Mesodermal cell (in vitro differentiated cells): Measurements from ENCODE around the gene CISH.
A peak's percentile ranks its signal among the peaks of the same experiment; 100 is the strongest.

ENCODE experiments used
- H3K27ac ChIP-seq: 2 replicates; pipeline ENCODE4 v1.7.0; 2013; ENCODE audit warnings: mild to moderate bottlenecking, low read depth, low read length, moderate library complexity; ENCODE audit not compliant: severe bottlenecking
- H3K36me3 ChIP-seq: 2 replicates; pipeline ENCODE4 v1.7.1; 2013; ENCODE audit warnings: mild to moderate bottlenecking, low read length, moderate library complexity; ENCODE audit not compliant: control insufficient read depth, insufficient read depth
- H3K4me1 ChIP-seq: one replicate; pipeline ENCODE4 v1.7.1; 2013; ENCODE audit warnings: mild to moderate bottlenecking, low read length; ENCODE audit not compliant: insufficient read depth, control insufficient read depth, poor library complexity, severe bottlenecking
- H3K4me3 ChIP-seq: 2 replicates; pipeline ENCODE4 v1.7.0; 2013; ENCODE audit warnings: low read length, control low read depth, mild to moderate bottlenecking; ENCODE audit not compliant: insufficient read depth, poor library complexity, severe bottlenecking; ENCODE audit errors: extremely low read depth
- H3K9me3 ChIP-seq: 2 replicates; pipeline ENCODE4 v1.7.1; 2013; ENCODE audit warnings: mild to moderate bottlenecking, low read length, moderate library complexity; ENCODE audit not compliant: control insufficient read depth
- WGBS, 2 experiments: methylation state at CpG; one replicate each; pipeline ENCODE4 v1.1.5; 2013; ENCODE audit warnings: missing lambda C conversion rate in 2 of 2; ENCODE audit not compliant: insufficient coverage in 2 of 2; 5-methylcytosine and 5-hydroxymethylcytosine counted together

CISH gene

GRCh38 chr3:50623840-50624474 lies 12.4 kb upstream of the CISH start:
- H3K4me3 ChIP-seq: no peak overlapping the region
- H3K4me1 ChIP-seq: peaks cover 19% of the 10 kb centered on the region
- 92 to 95% methylated on average over 6 of the region's 6 CpGs for WGBS, 2 experiments
- H3K36me3 ChIP-seq: no peaks in the 10 kb centered on the region
- no peaks in the 10 kb centered on the region for H3K9me3 ChIP-seq
- no peak overlapping the region for H3K27ac ChIP-seq

DNA sequence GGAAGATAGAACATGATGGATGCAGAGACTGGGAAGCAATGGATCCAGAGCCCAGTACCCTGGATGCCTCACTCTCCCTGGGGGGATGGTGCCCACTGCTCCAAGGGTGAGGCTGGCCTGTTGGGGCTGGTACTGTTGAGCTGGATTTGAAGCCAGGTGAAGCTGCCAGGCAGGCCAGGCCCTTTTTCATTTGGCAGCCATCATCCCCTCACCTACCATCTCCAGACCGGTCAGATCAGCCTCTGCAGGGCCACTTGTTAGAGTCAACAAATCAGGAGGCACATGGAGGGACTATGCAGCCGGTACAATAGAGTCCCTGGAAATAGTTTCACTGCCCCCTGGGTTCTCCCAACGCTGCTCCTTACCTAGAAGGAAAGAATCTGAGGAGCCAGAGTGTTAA lies 11.3 kb upstream of the CISH start:
- Histone ChIP-seq H3K4me3 (no peak overlapping the region), H3K27ac (no peak overlapping the region), H3K36me3 (no peaks in the 10 kb centered on the region), H3K4me1 (peaks cover 16% of the 10 kb centered on the region), H3K9me3 (no peaks in the 10 kb centered on the region)
- 67 to 83% methylated on average over 2 to 3 of the region's 3 CpGs for WGBS, 2 experiments

- 90 to 100% methylated on average over 1 to 2 of the region's 4 CpGs for WGBS, 2 experiments
- no peak overlapping the region for H3K4me3 ChIP-seq
- H3K27ac ChIP-seq: no peak overlapping the region
- H3K9me3 ChIP-seq: no peaks in the 10 kb centered on the region
- H3K4me1 ChIP-seq: peaks cover 13% of the 10 kb centered on the region
- H3K36me3 ChIP-seq: no peaks in the 10 kb centered on the region
Observed at GRCh38 chr3:50620820-50621219, 9.2 kb upstream of the CISH start.

DNA sequence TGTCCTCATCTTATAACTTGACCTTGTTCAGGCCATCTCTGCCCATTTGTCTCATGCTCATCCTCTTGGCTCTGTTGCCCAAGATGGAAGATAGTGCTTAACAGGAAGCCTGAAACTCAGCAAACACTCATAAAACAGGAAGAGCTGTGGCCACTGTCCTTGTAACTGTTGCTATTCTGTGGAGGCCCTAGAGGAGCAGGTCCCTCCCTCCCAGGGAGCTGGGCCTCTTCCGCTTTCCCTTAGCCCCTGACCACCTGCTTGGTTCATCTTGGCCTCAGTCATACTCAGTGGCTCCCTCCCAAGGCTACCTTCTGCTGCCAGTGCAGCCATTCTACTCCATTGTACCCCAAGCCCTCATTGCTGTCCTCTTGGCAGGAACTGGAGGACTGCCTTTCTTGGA lies 8.8 kb upstream of the CISH start:
- WGBS, 2 experiments: 83 to 100% methylated on average over 1 of the region's 1 CpG
- H3K4me3 ChIP-seq: no peak overlapping the region
- H3K4me1 ChIP-seq: peaks cover 11% of the 10 kb centered on the region
- no peak overlapping the region for H3K27ac ChIP-seq
- H3K9me3 ChIP-seq: no peaks in the 10 kb centered on the region
- H3K36me3 ChIP-seq: no peaks in the 10 kb centered on the region

- H3K4me3 ChIP-seq: peak overlapping the region; percentile 62
- no peaks in the 10 kb centered on the region for H3K9me3 ChIP-seq
- WGBS, 2 experiments: 79 to 88% methylated on average over 2 to 3 of the region's 6 CpGs
- H3K4me1 ChIP-seq: peaks cover 6% of the 10 kb centered on the region
- H3K27ac ChIP-seq: no peak overlapping the region
- no peaks in the 10 kb centered on the region for H3K36me3 ChIP-seq
Observed at GRCh38 chr3:50617911-50618481, 6.4 kb upstream of the CISH start.

GRCh38 chr3:50617096-50617791 lies 5.7 kb upstream of the CISH start, which contains the start of gene MAPKAPK3:
MAPKAPK3 (plus strand) TSS chr3:50617151; CDS start chr3:50617566, 415 bp downstream.
- Histone ChIP-seq H3K4me1 (peaks cover 13% of the 10 kb centered on the region), H3K36me3 (no peaks in the 10 kb centered on the region), H3K9me3 (no peaks in the 10 kb centered on the region), H3K4me3 (peak within 1 kb of the TSS; percentile 62), H3K27ac (peak within 1 kb of the TSS; percentile 59)
- WGBS, 2 experiments: 3% methylated on average over 46 to 51 of the region's 58 CpGs

DNA sequence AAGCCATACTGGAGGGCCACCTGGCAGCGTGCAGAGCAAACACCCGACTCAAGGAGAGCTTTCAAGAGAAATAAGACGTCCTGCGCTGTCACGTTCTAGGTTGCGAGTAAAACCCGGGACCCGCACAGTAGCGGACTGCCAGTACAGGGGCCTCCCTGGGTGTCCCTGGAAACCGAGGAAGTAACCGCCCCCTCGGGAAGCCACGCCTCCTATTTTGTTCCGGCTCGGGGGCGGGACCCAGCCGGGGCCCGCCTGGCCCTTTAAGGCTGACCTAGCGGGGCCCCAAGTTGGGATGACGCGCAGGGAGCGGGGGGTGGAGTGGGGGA lies 5.2 kb upstream of the CISH start:
- peak overlapping the region; percentile 59 for H3K27ac ChIP-seq
- WGBS, 2 experiments: 1% methylated on average over 9 to 10 of the region's 22 CpGs
- H3K4me1 ChIP-seq: peaks cover 14% of the 10 kb centered on the region
- no peaks in the 10 kb centered on the region for H3K36me3 ChIP-seq
- no peaks in the 10 kb centered on the region for H3K9me3 ChIP-seq
- peak overlapping the region; percentile 62 for H3K4me3 ChIP-seq

DNA sequence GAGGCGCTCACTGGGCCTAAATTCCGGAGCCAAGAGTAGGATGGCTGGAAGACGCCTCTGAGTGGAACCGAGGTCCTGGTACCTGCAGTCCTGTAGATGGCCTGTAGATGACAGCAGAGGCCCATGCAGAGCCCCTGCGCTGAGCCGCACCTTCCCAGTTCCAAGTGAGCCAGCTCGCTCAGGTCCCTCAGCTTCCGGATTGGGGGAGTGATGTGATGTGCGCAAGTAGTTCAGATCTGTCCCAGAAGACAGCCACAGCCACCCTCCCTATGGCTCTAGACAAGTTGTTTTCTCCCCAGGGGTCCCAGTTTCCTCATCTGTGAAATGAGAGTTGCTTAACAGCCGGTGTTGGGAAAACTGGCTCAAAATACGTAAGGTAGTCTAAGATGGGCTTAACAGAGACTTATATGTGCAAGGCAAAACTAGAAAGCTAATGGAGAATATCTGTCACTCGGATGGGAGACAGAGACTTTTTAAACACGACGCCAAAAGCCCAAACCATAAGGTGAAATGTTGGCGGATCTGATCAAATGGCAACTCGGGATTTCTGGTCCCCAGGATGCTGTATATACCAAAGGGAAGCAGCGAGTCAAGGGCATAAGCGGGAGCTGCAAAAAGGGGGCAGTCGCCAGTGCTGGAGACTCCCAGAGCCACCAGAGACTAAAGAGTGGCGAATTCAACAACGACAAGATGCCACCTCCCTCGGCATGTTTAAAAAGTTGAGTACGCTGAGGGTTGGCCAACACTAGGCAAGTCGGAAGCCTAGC lies 4.6 kb upstream of the CISH start:
- 5 to 6% methylated on average over 17 to 19 of the region's 24 CpGs for WGBS, 2 experiments
- peaks cover 15% of the 10 kb centered on the region for H3K4me1 ChIP-seq
- H3K4me3 ChIP-seq: peak overlapping the region; percentile 62
- H3K9me3 ChIP-seq: no peaks in the 10 kb centered on the region
- peak overlapping the region; percentile 59 for H3K27ac ChIP-seq
- no peaks in the 10 kb centered on the region for H3K36me3 ChIP-seq

DNA sequence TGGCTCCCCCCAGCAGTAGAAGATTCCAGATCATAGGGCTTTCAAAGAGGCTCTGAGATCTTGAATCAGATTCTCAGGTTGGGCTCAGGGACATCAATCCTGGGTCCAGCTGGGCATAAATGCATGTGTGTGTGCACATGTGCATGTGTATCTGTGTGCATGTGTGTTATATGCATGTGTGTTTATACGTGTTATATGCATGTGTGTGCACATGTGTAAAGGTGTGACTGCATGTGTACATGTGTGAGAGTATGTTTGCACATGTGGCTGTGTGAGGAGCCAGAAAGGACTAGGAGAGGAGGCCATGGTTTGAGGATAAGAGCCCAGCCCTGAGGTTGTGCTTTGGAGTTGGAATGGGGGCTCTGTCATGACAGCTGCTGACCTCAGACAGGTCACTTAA lies 3.6 kb upstream of the CISH start:
- WGBS, 2 experiments: 40 to 41% methylated on average over 1 of the region's 1 CpG
- no peaks in the 10 kb centered on the region for H3K36me3 ChIP-seq
- peaks cover 21% of the 10 kb centered on the region for H3K4me1 ChIP-seq

GRCh38 chr3:50612970-50613846 lies 1.6 kb upstream of the CISH start:
- peaks cover 21% of the 10 kb centered on the region for H3K4me1 ChIP-seq
- WGBS, 2 experiments: 62 to 70% methylated on average over 5 of the region's 6 CpGs
- H3K36me3 ChIP-seq: no peaks in the 10 kb centered on the region
- H3K9me3 ChIP-seq: no peaks in the 10 kb centered on the region
- H3K4me3 ChIP-seq: no peak overlapping the region
- H3K27ac ChIP-seq: peak overlapping the region; percentile 93

More for the DNA sequence above, 3.6 kb upstream of the CISH start:
- no peak overlapping the region for H3K4me3 ChIP-seq
- H3K27ac ChIP-seq: no peak overlapping the region
- H3K9me3 ChIP-seq: no peaks in the 10 kb centered on the region
